ENCODE results near the gene ROR1.

The ROR1 gene

DNA sequence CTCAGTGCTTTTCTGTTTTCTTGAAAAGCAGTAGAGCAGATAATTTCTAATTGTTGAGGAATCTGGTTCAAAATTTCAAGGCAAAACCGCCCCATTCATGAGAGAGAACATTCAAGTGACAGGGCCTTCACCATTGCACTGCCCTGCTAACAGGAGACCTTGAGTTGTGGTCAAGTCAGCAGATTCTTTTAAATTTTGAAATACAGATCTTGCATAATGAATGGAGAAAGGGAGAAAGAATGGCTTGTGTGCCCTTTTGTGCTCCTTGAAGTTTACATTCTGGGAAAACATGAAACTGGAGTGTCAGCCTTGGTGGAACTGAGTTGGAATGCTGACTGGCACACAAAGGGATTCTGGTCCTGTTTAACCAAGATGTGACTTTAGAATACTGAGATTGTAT is 265.1 kb downstream of the ROR1 start:
- DNase-seq = no peak

DNA sequence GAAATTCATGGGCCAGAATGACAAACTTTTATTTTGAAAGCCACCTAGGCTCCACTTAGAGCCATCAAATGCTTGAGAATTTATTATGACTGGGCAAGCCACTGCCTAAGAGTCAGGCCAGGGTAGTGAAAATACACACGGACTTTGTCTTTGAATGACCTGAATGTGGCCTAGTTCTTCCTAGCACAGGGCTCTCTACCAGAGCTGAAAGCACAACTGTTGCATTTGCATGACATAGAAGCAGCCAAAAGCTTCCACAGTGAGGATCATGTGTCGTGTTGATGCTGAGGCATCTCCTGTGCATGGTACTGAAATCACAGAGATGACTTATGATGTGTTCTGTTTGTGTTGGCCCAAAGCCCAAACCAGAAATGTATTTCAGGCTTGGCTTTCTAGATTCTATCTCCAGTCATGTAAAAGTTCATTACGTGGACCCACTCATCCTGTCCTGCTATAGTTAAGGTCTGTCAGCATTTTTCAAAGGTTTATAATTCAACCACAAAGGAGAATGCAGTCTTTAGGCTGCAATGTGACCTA is 265.6 kb downstream of the ROR1 start:
- DNase-seq = no peak

DNA sequence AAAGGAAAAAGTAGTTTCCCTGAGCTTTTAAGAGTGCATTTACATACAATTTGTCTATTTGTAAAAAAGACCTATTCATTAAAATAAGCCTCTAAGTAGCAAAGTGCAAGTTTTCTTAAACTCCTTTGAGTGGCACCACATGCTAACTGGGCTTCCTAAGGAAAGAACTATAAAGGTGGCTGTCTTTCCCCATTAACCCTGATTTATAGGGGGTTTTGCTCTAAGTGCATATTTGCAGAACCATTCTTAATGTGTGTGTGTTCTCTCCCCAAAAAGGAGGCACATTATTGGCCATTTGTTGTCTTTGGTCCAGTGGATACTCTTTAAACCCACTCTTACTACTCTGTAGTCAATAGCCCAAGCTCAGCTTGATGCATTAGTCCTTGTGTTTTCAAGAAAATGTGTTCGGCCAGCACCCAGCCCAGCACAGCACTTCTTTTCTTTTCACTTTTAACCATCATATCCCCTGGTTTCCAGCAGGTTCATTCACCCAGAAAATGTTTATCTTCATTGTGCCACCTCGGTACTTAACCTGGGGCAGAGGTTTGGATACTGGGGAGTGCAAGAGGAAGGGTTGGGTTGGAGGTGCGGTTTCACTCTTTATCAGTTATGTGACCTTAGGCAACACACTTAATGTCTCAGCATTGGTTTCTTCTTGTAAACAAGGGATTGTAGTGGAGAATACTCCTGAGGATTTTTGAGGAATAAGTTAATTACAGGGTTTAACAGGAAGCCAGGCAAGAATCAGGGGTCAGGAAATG is 267.7 kb downstream of the ROR1 start:
- no peak for DNase-seq

DNA sequence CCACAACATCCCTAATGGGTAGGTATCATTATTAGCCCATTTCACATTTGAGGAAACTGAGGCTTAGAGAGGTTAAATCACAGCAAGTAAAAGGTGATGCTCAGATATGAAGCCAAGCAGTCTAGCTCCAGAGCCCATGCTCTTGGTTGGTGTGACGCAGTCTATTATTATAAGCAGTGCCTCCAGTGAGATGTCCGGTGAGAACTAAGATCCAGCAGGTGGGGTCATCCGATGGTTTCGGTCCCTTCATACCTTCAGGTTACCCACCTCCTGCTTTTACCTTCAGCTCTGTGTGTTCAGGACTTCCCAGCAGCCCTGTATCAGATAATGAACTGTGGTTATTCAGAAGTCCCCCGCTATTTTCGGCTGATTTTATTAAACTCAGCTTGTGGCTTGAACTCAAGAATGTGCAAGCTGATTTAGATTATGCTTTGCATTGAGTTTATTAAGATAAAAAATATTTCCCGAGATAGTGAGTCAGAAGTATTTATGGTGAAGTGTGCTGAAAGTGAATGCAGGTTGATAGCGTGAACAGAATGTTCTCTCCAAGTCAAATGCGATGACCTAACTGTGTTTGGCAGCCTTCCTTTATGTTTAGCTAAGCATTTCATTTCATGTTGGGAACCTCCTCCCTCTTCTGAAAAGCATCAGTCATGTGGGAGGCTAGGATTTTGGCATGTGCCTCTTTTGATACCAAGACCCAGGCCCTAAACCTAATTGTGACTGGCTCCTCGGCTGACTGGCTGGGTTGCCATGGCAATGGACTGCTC is 268.7 kb downstream of the ROR1 start:
- peak; percentile 30 for DNase-seq

DNA sequence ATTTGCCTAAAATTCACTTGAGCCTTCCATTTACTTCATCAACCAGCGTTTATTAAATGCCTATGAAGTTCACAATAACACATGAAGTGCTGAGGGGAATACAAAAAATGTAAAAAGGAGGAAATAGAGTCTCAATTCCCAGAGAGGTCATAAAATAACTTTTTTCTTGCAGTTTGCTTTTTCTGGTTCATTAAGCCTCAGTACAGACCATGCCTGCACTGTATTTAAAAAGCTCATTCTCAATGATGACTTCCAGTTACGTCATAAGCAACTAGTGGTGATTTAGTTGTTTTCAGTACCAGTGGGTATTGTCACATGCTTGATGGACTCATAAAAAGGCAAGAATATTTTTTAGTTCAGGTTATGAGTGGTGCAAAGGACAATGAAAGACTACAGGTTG is 269.5 kb downstream of the ROR1 start:
- DNase-seq = no peak

DNA sequence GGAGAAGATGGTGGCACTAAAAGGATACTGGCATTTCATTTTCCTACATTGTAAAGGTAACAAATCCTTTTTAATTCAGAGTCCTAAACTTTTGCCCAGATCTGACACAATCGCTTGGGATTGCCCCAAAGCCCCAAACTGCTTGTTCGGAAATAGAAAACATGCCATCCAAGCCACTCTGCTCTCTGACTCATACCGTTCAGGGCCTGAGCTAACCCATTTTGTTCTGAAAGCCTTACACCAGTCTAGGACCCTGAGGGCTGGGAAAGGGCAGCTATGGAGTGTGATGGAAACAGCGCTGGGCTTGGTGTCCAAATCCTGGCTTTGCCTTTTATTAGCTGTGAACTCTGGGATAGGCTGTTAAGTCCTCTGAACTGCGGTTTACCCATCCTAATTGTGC is 270.2 kb downstream of the ROR1 start:
- no peak for DNase-seq

DNA sequence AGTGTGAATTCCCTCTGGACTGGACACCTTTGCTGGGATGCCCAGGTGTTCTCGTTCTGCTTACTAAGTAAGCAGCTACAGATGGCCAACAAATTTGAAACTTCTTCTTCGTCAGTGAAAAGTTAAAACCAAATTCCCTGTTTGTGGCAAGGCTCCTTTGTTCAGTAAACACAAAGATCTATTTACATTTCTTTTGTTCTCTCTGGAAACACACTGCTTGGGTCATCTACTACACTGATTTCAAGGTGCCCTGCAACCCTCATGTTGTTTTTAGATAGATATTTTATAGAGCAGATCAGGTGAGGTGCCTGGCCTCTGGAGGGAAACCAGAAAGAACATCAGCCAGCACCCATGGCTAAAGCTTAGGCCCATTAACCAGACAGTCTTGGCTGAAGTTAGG is 272.4 kb downstream of the ROR1 start:
- DNase-seq = no peak

DNA sequence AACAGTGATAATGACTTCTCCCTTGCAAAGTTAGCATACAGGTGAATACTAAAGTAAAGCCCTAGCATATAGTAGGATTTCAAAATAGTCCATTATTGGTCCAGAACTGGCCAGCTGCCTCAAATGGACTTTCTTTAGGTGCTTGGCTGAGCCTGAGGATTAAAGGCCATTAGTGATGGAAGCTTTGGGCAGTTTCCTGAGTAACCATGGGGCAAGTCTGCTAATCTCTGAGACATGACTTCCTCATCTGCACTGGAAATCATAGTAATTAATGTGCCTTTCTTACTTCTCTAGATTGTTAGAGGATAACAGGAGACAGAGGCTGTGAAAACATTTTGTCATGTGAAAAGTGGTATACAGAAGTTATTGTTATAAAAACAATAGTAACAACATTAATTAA is 273.1 kb downstream of the ROR1 start:
- DNase-seq = no peak

DNA sequence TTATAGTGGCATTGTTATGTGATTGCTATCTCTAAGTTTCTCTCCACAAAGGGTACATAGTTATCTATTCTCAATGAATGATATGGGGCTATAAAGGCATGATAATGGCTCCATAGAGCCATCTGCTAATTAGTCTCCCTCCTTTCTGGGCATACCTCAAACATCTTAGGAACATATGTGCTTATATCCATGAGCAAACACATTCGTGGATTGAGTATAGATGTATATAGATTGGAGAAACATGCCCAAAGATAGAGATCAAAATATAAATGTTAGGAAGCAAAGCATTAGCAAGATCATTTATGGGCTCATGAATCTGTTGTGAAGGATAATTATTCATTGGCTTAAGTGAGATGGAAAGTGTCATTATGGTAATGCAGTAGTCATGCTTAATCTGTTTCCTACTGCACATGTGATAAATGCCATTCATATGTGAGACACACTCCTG is 273.8 kb downstream of the ROR1 start:
- peak; percentile 13 for DNase-seq

DNA sequence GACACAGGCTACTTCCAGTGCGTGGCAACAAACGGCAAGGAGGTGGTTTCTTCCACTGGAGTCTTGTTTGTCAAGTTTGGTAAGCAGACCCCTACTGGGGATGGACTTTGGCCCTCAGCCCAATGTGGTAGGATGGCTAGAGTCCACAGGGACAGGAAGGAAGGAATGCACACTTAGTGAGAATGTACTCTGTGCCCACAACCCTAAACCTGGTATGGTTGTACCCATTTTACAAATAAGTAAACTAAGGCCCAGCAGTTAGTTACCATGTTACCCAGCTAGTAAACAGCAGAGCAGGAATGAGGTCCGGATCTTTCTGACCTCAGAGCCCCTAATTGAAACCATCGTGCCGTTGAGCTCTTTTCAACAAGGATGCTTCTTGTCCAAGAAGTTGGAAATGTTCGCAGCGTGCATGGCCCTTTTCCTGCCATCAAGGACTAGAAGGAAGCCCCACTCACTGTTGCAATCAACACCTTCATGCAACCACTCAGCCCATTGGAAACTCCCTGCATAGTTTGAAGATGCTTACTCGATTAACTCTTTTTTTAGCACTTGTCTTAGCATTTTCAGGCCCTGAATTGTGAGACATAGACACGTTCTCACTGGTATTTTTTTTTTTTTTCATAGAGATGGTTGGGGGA is 276.2 kb downstream of the ROR1 start:
- DNase-seq = no peak

DNA sequence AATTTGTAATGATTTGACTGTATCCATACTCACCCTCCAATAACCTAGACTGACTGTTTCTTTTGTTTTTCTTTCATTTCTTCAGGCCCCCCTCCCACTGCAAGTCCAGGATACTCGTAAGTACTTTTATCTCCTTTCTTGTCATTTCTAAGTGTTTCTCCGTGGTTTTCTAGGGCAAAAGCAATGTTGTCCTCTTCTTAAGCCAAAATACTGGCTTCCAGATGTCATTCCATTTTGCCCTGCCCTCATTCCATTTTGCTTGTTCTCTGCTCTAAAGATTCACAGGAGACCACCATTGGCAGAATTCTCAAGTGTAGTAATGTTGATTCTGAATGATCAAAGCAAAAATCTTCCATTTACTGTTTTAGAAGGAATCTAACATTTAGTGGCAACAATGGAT is 276.8 kb downstream of the ROR1 start:
- no peak for DNase-seq

DNA sequence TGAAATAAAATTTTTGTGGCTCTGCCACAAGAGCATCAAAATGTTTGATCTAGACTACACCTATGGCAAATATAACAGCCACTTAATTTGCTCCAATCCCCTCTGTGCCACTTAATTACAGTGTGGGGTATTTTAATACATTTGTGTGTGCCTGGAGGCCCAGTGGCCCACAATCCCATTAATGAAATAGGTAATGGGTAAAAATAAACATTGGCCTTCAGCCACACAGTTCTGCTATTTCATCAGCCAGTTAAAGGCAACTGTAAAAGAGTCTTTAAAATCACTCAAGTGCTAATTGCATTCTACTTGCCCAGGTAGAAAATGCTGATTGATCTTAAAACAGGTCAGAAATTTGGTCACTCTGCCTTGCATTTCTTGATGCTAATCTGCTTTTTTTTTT is 278.0 kb downstream of the ROR1 start:
- DNase-seq = no peak

DNA sequence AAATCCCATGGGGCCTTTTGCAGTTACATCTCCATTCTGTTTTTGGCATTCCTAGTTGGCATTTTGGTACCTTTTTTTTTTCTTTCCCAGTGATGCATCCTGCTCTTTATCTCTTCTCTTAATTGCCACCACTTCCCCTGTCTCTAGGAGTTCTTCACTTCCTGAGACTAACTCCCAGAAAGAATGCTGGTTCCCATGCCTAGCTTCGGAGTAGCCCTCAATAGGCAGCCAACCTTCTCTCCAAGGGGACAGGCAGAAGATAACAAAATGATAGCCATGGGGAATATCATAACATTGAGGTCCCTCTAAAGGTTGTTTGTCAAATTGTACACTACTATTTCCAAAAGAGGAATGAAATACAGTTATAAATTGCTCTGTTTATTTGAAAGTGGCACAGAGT is 279.0 kb downstream of the ROR1 start:
- DNase-seq = no peak

DNA sequence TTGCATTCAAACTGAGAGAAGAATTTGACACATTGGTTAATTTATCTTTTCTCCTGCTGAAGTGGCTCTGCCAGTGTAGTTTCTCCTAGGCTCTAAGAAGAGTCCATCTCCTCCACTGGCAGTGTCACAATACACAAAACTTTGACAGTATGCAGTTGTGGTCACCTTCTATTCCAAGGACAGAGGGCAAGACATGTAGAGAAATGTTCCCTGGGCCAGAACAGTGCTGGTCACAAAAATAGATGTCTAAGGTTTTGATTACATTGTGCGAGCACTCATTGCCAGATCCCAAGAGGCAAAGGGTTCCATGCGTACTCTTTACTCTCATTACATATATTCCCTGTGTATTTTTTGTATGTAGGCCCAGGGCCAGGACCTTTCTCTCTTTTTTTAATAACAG is 281.5 kb downstream of the ROR1 start:
- DNase-seq = no peak

DNA sequence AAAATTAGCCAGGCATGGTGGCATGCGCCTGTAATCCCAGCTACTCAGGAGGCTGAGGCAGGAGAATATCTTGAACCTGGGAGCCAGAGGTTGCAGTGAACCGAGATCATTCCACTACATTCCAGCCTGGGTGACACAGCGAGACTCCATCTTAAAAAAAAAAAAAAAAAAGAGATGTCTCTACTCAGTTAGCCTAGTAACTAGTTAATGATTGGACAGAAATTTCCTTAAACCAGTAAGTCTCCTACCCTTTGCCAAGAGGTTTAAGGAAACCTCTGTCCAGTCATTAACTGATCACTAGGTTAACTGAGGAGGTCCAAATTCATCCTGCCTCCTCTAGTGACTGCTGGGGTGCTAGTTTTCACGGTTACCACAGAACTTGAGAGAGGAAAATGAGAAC is 285.7 kb downstream of the ROR1 start:
- no peak for DNase-seq

DNA sequence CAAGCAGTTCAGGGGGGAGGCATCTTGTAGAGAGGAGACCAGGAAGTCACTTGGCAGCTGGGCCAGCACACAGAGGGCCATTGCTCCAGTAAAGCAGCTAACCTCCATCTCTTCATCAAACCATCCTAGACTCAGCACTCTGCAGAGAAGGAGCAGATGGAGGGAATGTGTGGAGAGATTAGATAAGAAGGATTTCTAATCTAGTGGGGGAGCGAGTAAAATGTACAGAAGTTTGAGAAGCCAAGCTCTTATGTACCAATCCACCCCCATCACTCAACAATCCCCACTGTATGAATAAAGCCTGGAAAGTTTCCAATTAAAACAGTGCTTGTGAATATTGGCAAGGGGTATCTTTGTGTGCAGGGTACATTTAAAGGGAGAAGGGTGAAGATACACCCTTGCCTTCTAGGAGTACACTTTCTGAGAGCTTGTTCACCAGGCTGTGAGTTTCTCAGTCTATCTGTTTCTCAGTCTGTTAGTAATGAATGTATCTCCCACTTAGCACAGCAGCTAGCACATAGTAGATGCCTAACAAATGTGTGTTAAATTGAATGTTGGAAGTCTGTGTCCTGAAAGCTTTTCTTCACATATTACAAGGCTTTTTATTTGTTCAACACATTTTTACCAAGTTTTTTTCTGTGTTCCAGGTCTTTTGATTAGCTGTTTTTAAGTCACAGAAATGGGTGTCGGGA is 286.9 kb downstream of the ROR1 start:
- DNase-seq = no peak

DNA sequence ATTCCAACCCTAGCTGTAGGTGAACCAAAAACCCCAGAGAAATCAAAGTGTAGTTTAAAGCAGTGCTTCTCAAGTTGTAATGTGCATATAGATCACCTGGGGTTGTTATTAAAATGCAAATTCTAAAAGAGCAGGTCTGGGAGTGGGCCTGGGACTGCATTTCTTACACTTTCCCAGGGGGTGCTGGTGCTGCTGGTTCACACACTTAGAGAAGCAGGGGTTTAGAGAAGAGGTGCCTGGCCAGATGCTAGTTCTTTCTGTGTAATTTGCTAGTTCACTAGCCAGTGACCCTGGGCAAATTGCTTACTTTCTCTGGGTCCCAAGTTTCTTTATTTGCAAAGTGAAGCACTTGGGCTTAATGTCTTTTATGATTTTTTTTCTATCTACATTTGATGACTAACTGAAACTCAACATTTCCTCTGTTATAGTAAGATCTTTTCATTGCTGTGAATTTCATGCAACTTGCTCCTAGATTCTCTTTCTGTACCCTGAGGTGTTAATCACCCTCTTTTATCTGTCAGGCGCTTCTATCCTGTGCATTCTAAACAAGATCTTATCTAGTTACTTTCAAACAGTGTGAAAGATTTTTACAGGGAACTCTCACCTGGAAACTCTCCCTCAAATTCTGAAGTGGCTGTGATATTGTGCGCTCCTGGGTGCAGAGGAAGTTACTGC is 287.8 kb downstream of the ROR1 start:
- no peak for DNase-seq

DNA sequence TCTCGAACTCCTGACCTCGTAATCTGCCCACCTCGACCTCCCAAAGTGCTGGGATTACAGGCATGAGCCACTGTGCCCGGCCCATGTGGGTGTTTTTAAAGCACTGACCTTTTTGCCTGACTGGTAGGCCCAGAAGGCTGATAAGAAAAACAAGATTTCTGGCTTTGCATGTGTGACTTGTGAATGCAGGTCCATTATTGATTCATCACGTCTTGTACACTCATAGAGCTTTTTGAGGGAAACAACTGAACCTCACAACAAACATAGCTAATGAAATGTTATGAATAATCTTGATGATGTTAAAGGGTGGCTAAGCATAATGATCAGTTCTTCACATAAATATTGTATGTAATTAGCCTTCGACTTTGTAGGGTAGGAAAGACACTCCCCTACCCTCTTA is 288.7 kb downstream of the ROR1 start:
- DNase-seq = no peak

DNA sequence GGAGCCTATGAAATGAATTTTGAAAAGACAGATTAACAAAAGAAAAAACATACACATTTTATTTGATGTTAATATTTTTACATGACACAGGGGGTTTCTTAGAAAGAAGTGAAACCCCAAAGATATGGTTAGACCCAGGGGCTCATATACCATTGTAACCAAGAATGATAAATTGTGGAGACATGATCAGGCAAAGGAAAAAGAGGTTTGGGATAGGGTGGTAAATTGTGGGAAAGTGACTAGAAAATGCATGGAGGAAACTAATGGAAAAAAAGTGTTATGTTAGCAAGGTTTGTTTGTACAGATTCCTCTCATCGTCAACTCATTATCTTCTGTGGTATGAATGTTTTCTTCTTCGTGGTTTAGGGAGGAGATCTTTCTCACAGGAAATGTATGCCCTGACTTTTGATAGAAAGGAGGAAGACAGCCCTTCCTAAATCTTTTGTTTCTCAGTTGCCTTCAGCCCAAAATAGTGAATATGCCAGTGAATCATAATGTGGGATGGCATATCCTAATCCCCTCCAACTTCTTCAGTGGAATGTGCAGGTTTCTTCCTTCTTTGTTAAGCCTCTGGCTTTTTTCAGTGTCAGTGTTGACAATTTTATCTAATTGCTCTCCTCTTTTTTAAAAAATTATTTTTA is 289.2 kb downstream of the ROR1 start:
- no peak for DNase-seq

DNA sequence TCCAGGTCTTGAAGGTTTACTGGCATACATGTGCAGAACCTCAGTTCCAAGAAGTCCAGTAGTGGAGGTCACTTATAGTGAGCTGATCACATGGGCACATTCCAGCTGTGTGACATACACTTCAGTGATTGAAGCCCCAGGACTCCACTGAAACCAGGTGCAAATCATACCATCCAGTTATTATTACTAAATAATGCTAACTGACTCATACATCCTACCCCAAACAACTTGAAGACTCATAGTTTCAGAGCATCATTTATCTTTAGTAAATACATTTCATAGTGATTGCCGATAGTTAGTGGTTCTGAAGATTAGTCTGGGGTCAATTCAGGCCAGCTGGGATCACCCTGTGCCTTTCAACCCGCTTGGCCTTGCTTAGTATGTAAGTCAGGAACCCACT is 291.8 kb downstream of the ROR1 start:
- no peak for DNase-seq

DNA sequence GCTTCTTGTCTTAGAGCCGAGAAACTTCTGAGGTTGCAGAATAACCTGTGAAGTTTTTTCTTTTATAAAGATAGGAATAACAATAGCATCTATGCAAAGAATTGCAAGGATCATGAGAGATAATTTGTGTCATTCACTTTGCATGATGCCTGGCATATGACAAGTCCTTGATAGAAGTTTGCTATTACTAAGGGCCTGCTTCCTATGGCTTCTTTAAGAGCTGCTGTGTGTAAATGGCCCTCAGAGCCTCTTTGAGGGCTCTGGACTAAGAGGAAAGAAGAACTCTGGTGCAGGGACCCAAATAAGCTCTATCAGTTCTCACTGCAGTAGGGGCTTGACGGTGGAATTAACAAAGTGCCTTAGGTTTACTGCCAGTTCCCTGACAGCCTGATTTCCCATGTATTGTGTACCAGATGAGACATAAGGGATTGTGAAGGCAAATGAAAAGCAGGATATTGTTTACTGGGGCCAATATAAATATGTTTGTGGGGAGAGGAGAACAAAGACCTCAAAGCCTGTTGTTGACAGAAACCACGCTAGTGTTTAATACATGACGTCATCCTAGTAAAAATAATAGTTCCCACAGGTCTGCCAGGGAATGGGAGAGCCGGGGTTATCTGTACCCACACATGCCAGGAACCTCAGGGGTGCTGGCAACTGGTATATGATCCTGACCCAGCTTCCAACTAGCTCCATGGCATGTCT is 298.4 kb downstream of the ROR1 start:
- no peak for DNase-seq

All from NCI-H1694 treated with DMSO at 0.1 percent for 48 hours (cell line).